GM19467 (cell line): ENCODE results near the gene APLN.
A peak's percentile ranks its signal among the peaks of the same experiment; 100 is the strongest.

Experiments
- ATAC-seq: cut with Tn5 transposase; IDR thresholded peaks from one replicate; pipeline ENCODE4 v1.9.1; 2021; ENCODE audit warnings: mild to moderate bottlenecking, moderate library complexity; ENCODE audit not compliant: unreplicated experiment

Gene APLN

DNA sequence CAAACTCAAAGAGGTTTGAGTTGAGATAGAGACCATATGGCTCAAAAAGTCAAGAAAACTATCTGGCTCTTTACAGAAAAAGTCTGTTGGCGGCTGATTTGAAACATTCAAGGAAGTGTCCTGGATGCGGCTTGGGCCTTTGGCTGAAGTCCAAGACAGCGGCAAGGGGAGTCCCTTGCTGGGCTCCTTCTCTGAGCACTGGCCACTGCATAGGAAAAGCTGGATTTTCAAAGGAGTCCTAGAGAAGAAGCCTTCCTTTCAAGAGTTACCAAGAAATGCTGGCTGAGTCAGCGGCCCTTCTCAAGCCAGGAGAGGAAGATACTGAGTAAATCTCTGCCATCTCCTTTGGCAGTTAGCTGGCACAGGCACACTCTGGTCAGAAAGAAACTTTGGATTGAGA, 12.1 kb downstream of the APLN start:
- no peak for ATAC-seq

DNA sequence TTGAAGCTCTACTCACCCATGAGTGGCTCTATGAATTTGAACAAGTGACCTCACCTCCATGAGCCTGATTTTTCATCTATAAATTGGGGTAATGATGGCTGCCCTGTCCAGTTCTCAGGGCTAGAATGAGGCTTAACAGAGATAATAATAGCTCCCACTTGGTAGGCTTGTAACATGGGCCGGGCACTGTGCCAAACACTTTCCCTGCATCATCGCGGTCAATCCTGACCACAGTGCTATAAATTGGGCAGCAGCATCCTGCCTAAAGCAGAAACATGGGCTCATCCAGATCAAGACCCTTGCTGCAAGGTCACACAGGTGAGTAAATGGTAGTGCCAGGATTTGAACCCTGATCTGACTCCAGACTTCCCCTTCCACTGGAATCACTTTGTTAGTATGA, 12.8 kb downstream of the APLN start:
- no peak for ATAC-seq

DNA sequence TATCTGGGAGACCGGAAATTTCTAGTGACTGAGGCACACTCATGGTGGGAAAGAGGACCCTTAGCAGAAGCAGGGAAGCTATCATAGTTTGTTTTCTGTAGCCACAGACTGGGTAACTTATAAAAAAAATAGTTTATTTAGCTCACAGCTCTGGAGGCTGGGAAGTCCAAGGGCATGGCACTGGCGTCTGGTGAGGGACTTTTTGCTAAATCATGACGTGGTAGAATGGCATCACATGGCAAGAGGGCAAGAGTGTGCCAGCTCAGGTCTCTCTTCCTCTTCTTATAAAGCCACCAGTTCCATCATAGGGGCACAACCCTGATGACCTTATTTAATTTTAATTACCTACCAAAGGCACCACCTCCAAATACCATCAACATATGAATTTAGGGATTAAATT, 13.3 kb downstream of the APLN start:
- ATAC-seq, result no peak

DNA sequence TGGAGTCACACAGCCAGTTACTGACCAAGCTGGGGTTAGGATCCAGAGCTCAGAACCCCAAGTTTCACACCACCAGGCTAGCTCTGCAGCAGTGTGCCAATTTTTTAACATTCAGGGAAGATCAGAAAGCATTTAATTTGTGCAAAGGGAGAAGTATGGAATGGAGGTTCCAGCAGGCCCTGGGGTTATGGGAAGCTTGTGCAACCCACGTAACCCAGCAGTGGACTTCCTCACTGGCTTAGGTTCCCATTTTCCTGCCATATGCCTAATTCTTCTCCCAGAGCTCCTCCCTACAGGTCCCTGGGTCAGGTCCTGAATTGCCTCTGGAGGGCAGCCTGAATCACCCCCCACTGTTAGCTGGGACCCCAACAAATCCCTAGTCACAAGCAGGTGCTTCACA, 14.0 kb downstream of the APLN start:
- no peak for ATAC-seq

DNA sequence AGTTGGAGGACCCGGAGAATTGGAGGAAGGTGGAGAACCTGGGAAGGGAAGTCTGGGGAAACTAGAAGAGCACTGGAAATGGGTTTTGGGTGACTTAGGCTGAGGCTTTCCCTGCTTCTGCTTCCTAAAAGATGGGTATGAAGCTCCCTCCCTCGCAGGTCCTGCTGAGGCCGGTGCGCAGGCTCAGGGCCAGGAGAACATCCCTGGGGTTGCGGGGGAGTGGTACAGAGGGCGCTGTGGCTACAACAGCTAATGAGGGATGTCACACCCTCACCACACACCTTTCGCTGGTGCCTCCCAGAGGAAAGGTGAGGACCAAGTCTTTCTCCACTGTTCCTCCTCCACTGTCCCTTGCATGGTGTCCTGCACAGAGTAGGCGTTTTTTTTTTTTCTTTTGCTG, 15.8 kb downstream of the APLN start:
- no peak for ATAC-seq

DNA sequence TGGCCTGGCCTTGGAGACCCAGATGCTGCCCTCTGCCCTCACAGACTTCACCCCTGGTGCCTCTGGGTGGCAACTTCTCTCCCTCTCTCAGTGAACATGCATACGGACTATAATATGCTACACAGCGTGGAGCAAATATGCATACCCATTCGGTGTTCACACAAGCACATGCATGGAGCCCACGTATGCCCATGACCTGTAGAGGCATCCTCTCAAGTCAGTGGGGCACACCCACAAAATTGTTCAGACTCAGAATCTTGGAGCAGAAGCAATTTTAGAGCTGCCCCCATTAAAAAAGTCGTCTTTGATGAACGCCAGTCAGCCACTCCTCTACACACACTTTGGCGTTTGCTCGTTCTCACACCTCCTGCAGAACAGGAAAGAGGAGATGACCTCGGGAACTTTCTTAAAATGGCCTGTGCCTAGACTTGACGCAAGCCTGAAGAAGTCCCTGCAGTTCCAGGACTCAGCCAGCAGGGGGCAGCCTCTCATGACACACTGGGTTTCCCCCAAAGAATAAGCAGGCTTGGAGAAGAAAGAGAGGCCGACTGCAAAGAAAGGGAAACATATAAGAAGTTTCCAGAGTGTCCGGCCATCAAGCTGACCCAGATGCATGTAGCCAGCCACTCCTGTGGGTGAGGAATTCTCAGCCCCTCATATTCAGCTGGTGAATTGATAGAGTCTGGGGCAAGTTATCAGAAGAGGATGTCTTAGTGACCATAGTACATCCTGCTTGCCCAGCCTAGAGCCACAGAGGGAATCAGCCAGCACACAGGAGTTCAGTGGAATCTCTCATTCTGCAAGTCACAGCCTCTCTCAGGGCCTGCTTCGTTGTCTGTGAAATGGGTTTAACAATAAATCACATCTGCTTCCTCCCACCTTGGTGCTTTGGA, 17.3 kb downstream of the APLN start:
- ATAC-seq, result peak; percentile 60

DNA sequence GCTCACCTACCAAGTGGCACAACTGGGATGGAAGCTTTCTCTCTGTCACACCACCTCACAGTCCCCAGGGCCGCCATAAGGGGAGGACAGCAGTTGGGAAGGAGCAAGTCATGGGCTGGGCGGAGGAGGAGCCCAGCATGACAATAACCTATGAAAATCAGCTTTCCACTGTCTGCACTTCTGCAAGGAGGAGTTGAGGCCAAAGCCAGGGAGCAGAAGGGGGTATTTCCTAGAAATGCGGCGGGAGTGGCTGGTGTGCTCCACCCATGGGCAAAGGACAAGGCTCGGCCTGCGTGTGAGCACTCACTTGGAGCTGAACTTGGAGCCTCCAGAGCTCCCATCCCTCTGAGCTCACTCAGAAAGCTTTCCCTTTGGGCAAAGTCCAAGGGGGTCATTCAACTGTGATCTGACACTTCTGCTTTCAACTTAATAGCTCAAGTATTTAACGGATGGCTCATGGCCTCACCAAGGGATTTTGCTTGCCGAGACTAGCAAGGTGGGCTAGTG, 18.5 kb downstream of the APLN start:
- no peak for ATAC-seq

DNA sequence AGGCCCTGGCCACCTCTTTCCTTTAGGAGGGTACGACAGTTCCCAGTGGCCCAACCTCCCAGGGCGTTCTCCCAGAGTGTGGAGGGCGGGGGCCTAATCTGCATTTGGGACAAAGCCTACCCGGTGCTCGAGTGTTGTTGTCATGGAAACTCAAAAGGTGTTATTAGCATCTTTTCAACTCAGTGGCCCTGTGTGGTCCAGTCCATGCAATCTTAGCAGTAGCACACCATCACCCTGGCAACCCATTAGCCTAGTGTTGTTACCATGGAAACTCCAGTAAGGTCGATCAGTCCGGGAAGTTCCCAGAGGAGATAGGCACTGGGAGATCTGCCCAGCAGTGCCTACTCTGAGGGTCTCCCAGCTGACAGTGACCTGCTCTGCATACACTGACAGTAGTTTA, 20.2 kb downstream of the APLN start:
- no peak for ATAC-seq

DNA sequence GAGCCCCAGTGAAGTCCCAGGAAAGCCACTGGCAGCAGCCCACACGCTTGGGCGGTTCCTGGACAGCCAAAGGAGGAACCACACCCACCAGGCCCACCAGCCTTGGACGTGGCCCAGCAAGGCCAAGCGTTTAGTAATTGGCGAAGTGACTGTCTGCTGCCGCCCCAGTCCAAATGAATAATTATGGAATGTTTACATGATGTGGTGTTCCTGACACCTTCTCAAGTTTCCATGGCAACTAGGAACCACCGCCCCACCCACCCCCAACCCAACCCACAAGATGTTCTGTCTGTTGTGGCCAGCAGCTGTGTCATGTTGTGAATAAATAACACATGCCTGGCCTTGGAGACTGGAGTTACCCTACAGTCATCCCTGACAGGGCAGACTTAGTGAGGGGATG, 22.3 kb downstream of the APLN start:
- ATAC-seq, result no peak

DNA sequence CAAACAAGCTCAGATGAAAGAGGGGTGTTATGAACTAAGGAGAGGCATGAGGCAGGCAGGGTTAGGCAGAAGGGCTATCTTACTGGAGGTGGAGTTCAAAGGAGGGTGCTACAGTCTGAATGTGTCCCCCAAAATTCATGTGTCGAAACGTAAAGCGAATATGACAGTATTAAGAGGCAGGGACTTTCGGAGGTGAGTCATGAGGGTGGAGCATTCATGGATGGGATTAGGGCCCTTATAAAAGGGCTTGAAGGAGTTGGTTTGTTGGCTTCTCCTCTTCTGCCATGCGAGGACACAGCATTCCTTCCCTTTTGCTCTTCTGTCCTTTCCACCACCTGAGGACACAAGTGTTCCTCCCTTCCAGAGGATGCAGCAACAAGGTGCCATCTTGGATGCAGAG, 22.9 kb downstream of the APLN start:
- ATAC-seq, result no peak

DNA sequence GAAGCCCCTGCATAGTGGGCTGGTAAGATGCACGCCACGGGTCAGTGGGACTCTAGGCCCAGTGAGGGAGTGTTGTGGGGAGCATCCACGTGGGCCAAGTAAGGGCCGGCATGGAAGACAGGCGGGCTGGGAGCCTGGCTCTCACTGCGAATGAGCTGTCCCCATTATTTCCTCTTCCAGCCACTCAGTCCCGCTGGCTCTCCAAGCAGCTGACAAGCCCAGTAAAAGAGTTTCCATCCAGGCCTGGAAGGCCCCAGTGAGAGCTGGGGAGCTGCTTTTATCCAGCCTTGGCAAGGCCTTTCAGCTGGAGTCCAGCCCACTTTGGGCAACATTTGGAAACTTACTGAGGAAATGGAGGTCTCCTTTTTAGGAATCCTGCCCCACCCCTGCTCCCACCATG, 24.9 kb downstream of the APLN start:
- ATAC-seq, result no peak

DNA sequence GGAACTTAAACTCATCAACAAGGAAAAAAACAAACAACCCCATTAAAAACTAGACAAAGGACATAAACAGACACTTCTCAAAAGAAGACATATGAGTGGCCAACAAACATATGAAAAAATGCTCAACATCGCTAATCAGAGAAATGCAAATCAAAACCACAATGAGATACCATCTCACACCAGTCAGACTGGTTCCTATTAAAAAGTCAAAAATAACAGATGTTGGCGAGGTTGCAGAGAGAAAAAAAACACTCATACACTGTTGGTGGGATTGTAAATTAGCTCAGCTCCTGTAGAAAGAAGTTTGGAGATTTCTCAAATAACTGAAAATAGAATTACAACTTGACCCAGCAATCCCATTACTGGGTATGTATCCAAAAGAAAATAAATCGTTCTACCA, 28.7 kb downstream of the APLN start:
- ATAC-seq, result no peak

DNA sequence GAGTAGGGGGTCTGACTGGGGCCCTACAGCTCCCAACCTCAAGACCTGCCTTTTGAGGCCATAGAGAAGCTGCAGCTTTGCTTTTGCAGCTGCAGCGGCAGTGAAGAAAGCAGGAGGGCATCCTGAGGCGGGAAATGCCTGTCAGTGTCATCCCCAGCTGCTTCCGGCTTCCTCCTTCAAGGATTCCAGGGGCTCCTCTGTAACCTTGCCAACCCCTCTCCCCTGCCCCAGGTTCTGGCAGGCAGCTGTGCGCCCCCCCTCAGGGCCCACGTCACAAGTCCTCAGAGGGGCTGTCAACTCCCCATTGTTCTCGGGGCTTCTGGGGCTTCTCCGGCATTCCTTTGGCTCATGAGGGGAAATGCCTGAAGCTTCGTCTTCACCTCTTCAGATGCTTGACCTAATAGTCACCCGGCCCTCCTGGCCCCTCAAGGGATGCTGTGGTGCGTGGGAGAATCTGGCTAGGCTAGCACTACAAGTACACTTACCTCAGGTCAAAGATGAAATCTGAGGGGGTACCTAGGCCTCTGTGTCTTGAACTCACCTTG, 31.9 kb downstream of the APLN start:
- ATAC-seq, result no peak

DNA sequence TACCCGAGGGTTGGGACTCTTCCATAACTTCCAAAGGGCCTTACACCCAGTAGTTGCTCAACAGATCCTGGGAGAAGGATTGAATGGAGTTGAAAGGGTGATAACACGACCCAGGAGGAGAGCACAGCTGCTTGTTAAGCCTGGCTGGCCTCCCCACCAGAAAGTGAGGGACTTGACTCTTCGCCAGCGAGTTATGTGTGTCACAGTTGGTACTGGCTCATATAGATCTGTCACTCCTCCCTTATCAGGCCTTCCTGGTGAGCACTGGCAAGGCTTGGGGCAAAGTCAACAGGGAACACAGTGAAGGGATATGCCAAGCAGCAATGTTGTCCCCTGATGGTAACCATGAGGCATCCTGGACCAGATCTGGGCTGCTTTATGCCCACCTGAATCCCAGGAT, 35.8 kb downstream of the APLN start:
- ATAC-seq, result no peak

DNA sequence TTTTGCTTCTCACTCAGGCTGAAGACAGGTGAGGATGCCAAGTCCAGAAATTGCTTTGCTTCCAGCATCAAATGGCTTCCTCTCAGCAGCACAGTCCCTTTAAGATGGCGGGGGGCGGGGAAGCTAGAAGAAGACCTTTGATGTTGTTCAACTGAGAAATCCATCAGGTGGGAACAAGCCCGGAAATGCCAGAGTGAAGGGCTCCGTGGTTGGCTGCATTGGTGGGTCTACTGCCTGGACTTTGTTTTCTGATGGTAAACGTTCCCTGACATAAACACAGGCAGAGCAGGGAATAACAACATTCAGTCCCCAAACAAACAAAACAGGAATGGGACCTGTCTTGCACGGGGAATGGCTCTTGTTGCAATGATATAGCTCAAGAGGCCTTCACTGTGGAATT, 37.3 kb downstream of the APLN start:
- no peak for ATAC-seq

DNA sequence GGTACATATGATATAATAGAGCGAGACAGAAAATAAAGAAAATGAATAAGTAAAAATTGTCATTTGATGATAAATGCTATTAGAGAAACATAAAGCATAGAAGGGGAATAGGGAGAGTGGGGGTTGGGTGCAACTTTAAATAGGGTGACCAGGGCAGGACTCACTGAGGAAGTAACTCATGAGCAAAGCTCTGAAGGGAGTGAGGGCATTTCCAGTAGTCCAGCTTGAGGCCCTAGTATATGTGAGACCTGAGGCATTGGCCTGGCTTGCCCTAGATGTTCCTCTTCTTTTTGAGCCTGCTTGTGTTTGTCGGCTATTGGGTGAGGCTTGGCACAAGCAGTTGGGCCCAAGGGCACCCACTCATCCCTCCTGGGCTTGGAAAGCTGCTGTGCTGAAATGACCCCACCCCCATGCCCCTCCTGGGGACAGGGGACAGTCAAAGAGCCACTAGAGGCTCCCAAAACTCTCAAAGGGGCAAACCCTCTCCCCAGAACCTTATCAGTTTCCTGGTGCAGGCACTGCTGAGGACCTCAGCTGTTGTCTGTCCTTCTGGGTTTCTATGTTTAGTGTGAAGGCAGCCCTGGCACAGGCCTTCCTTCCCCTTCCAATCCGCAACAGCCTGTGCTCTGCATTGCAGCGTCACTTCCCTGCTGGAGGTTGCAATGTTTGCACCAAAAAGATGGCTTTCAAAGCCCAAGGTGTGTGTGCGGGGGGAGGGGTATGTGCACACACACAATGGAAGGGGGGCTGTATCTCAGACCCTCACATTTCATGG, 40.1 kb downstream of the APLN start:
- ATAC-seq, result no peak

DNA sequence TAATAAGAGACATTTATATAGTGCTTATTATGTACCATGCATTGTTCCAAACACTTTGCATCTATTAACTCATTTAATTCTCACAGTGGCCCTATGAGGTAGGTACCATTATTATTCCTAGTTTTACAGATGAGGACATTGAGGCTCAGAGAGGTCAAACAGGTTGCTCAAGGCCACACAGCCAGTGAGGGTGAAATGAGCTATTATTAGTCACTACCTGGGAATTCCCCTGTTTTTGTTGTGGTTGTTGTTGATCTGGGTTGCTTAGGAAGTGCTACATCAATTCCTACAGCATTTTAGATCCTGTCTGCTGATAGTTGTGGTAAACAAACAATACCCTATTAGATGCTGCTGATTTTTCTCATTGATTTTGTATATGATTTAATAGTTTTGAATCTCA, 41.2 kb downstream of the APLN start:
- no peak for ATAC-seq

DNA sequence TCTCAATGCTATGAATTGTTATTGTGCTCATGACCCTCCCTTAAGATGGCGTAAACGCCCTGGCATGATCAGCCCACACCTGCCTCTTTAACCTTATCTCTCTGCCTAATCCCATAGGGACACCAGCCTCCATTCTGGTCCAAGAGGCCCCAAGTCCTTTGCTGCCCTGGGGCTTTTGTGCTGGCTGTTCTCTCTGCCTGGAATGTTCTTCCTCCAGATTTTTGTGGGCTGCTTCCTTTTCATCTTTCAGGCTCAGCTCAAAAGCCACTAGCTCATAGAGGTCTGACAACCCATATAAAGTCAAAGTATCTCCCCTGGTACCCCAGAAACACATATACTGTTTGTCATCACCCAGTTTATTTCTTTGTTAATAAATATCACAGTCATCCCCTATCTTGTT, 42.4 kb downstream of the APLN start:
- ATAC-seq, result no peak

DNA sequence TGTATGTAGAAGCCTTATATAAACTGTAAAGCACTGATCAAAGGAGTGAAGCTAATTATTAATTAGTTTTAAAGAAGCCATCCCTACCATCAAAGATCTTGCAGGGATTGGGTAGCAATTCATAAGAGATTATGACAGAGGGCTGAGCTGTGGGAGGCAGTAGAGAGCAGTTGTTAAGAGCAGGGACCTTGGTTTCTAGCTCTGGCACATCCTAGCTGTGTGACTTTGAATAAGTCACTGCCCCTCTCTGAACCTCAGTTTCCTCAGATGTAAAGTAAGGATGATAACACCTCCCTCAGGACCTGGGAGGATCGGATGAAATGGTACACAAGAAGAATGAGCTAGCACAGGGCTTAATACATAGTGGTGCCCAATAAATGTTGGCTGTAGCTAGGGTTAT, 45.4 kb downstream of the APLN start:
- no peak for ATAC-seq

DNA sequence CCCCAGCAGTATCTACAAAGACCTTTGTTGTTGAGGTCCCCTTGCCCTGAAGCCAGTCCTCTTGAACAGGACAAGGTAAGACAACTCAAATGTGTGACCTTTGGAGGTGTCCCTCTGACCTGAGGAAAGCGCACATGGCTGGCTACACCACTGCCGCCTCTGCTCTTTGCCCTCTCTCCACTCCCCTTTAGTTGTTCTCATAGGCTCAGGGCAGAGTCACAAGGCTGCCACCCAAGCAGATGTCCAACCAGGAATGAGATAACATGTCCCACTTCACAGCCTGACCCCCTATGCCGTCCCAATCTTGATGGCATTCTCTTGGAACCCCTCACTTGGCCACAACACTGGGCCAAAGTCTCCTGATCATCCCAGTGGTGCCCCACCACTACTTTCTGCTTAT, 46.3 kb downstream of the APLN start:
- ATAC-seq, result no peak

DNA sequence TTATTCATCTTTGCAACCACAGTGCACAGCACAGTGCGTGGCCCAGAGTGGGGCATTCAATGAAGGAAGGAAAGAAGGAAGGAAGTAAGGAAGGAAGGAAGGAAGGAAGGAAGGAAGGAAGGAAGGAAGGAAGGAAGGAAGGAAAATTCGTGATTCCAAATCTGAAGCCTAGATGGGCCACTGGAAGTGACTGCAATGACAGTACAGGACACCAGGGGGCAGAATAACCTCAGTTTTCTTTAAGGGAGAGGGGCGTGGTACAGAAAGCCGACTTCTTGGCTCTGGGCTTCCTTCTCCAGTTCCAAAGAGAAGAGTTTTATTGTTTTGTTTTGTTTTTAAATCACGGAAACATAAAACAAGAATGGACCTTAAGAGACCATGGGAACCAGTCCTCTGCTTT, 47.8 kb downstream of the APLN start:
- no peak for ATAC-seq

DNA sequence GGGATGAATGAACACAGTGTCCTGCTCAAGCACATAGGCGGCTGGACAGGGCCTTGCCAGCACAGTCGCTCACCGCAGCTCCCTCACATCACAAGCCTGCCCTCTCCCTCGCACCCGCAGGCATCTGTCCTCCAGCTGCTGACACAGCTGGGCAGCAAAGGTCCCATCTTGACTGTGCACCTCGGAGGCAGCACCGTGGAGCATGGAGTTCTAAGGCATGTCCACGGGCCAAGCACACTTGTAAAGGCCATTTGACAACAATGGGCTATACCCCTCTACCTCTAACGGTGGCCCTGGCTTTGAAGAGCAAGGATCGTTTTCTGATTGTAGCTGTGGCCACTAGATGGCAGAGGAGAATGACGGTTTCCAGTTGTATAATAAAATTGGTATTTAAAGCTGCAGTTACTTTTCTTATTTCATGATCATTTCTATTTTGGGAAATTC, 53.8 kb downstream of the APLN start:
- no peak for ATAC-seq
